MM.1S (cell line): ENCODE measurements around the gene DHX32.

Experiments
- DNase-seq: peaks from one replicate; pipeline ENCODE4 v3.0.0-alpha.2; 2015
- H2AFZ ChIP-seq: fragments of 300-600 bp; sonication (generic); 2 replicates; pipeline ENCODE4 v1.6.0; 2016; ENCODE audit warnings: antibody characterized with exemption, low read length
- H3F3A ChIP-seq: fragments of 300-600 bp; sonication (generic); 2 replicates; pipeline ENCODE4 v1.6.1; 2016; ENCODE audit warnings: mild to moderate bottlenecking, antibody characterized with exemption, low read length, moderate library complexity, mixed read lengths; ENCODE audit not compliant: insufficient read depth
- H3K27ac ChIP-seq: fragments of 300-600 bp; sonication (generic); 2 replicates; pipeline ENCODE4 v1.5.1; 2016; ENCODE audit warnings: mild to moderate bottlenecking, low read length
- H3K27me3 ChIP-seq: fragments of 300-600 bp; sonication (generic); replicated peaks from 2 replicates; pipeline ENCODE4 v1.6.0; 2016; ENCODE audit warnings: low read length; ENCODE audit not compliant: insufficient read depth
- H3K36me3 ChIP-seq: fragments of 300-600 bp; sonication (generic); replicated peaks from 2 replicates; pipeline ENCODE4 v1.6.1; 2016; ENCODE audit warnings: mild to moderate bottlenecking, low read length, mixed read lengths; ENCODE audit not compliant: insufficient read depth
- H3K4me1 ChIP-seq: fragments of 300-600 bp; sonication (generic); 2 replicates; pipeline ENCODE4 v1.6.1; 2016; ENCODE audit warnings: low read length, mixed read lengths
- H3K4me2 ChIP-seq: fragments of 300-600 bp; sonication (generic); 2 replicates; pipeline ENCODE4 v1.6.0; 2016; ENCODE audit warnings: low read depth, low read length
- H3K4me3 ChIP-seq: fragments of 300-600 bp; sonication (generic); 2 replicates; pipeline ENCODE4 v1.5.1; 2016; ENCODE audit warnings: low read length, mixed read lengths
- H3K79me2 ChIP-seq: fragments of 300-600 bp; sonication (generic); 2 replicates; pipeline ENCODE4 v1.6.1; 2016; ENCODE audit warnings: mixed run types, low read length, mixed read lengths
- H3K9ac ChIP-seq: fragments of 300-600 bp; sonication (generic); 2 replicates; pipeline ENCODE4 v1.6.1; 2016; ENCODE audit warnings: low read length, mixed read lengths
- H3K9me2 ChIP-seq: fragments of 300-600 bp; sonication (generic); replicated peaks from 2 replicates; pipeline ENCODE4 v1.6.1; 2016; ENCODE audit warnings: mild to moderate bottlenecking, low read length, mixed read lengths; ENCODE audit not compliant: insufficient read depth
- H3K9me3 ChIP-seq: fragments of 300-600 bp; sonication (generic); replicated peaks from 2 replicates; pipeline ENCODE4 v1.6.1; 2016; ENCODE audit warnings: mild to moderate bottlenecking, low read length, mixed read lengths; ENCODE audit not compliant: insufficient read depth
- H4K20me1 ChIP-seq: fragments of 300-600 bp; sonication (generic); 2 replicates; pipeline ENCODE4 v1.6.1; 2016; ENCODE audit warnings: mild to moderate bottlenecking, low read length, moderate library complexity, mixed read lengths; ENCODE audit not compliant: insufficient read depth
- EZH2 ChIP-seq: fragments of 300-600 bp; sonication (generic); optimal IDR thresholded peaks from 2 replicates; pipeline ENCODE3; 2017; ENCODE audit warnings: low read depth, mild to moderate bottlenecking, antibody characterized with exemption, low read length, mixed read lengths
- EZH2phosphoT487 ChIP-seq: fragments of 300-600 bp; sonication (generic); IDR thresholded peaks from 2 replicates; pipeline ENCODE4 v1.6.1; 2018; ENCODE audit warnings: antibody characterized with exemption, low read length
- TF ChIP-seq, protein P1 (sequence below): fragments of 300-600 bp; sonication (generic); IDR thresholded peaks from 2 replicates; pipeline ENCODE4 v1.5.1; 2016; ENCODE audit warnings: antibody characterized with exemption, low read length, mixed read lengths

DHX32 gene

DNA sequence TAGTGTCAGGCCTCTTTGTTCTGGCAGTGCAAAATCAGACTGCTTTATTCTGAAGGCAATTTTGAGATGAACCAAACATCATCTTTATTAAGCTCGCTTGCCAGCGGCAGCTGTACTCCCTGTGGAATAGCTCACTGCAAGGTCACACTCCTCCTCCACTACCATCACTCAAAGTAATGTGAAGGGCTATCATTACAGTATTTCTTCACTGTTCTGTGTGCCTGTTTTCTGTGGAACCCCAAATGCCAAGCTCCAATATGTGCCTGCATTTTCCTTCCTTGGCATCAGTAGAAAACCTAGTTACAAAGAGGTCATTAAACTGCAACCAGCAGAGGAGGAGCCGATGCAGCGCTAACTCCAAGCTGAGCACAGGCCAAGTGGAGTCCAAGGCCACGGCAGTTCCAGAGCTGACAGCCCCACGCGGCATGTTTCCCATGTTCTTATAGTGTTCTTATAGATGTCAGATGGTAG, 36.3 kb downstream of the DHX32 start:
- no peak for DNase-seq

DNA sequence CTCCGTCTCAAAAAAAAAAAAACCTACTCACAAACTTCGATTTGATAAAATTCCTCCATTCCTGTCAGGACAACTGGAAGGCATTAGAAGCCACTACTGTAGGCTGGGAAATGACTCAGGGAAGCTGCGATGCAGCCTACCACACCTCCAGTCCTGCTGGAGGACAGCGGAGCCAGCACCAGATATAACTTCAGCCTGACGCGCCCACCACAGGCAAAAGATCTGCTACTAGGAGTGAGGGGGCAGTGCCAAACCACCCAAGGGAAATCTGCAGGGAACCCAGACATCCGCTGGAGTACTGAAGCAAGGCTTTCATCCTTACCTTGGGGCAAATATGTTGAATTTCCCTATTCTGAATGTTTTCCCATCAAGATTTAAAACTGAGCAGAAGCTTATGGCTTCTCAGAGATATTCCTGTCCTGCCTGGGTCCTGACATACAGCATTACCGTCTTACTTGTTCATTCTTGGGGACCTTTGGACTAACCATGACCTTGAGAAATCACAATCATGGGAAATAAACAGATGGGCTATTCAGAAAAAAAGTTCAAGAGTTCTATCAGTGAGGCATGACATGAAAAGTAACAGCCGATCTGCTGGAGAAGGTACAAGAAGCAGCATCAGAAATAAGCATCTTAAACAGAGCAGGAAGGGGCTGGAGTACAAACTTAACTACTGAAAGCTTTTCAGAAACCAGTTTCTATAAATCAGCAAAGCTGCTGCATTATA, 37.3 kb downstream of the DHX32 start:
- no peaks in the 10 kb centered on the region for H3K27me3 ChIP-seq
- peaks cover 8% of the 10 kb centered on the region for H3K4me1 ChIP-seq
- H4K20me1 ChIP-seq, result no peaks in the 10 kb centered on the region
- no peaks in the 10 kb centered on the region for H3K9me2 ChIP-seq
- no peak overlapping the region for H2AFZ ChIP-seq
- no peaks in the 10 kb centered on the region for H3K79me2 ChIP-seq
- H3K27ac ChIP-seq, result no peak overlapping the region
- DNase-seq, result no peak
- no peaks in the 10 kb centered on the region for H3K36me3 ChIP-seq
- H3F3A ChIP-seq, result no peaks in the 10 kb centered on the region
- TF ChIP-seq EZH2 (no peak), EZH2phosphoT487 (no peak)
- TF ChIP-seq, protein P1, sequence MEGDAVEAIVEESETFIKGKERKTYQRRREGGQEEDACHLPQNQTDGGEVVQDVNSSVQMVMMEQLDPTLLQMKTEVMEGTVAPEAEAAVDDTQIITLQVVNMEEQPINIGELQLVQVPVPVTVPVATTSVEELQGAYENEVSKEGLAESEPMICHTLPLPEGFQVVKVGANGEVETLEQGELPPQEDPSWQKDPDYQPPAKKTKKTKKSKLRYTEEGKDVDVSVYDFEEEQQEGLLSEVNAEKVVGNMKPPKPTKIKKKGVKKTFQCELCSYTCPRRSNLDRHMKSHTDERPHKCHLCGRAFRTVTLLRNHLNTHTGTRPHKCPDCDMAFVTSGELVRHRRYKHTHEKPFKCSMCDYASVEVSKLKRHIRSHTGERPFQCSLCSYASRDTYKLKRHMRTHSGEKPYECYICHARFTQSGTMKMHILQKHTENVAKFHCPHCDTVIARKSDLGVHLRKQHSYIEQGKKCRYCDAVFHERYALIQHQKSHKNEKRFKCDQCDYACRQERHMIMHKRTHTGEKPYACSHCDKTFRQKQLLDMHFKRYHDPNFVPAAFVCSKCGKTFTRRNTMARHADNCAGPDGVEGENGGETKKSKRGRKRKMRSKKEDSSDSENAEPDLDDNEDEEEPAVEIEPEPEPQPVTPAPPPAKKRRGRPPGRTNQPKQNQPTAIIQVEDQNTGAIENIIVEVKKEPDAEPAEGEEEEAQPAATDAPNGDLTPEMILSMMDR, result no peak
- no peak overlapping the region for H3K4me2 ChIP-seq
- no peak overlapping the region for H3K4me3 ChIP-seq
- no peaks in the 10 kb centered on the region for H3K9me3 ChIP-seq
- no peak overlapping the region for H3K9ac ChIP-seq

More for the DNA sequence above, 36.3 kb downstream of the DHX32 start:
- Histone ChIP-seq H3K9me3 (no peaks in the 10 kb centered on the region), H3K79me2 (no peaks in the 10 kb centered on the region), H4K20me1 (no peaks in the 10 kb centered on the region), H3F3A (no peaks in the 10 kb centered on the region), H3K9ac (no peak overlapping the region), H3K9me2 (no peaks in the 10 kb centered on the region), H3K27ac (no peak overlapping the region), H3K36me3 (no peaks in the 10 kb centered on the region), H3K27me3 (no peaks in the 10 kb centered on the region), H3K4me2 (no peak overlapping the region), H2AFZ (no peak overlapping the region), H3K4me1 (peaks cover 8% of the 10 kb centered on the region), H3K4me3 (no peak overlapping the region)
- TF ChIP-seq, protein P1, result no peak
- no peak for TF ChIP-seq EZH2phosphoT487

DNA sequence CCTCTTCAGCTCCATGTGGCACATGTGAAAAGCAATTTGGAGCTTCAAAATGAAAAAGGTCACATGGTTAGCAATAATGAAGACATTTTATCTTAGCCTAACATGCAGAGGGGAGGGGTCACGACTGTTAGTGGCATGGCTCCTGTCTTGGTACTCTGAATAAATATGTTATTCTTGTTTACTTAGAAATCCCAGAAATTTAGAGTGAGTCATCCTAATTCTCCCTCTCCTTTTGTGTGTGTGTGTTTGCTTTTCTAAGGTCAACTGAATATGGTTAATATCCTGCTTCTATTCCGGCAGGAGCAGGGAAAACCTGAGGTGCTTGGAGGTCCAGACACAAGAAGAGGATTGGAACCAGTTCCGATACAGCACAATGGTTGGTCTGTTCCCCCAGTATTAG, 40.1 kb downstream of the DHX32 start:
- Histone ChIP-seq H4K20me1 (no peaks in the 10 kb centered on the region), H3K27ac (no peak overlapping the region)

More for the DNA sequence above, 40.1 kb downstream of the DHX32 start:
- H3K4me2 ChIP-seq, result no peak overlapping the region
- H3K4me3 ChIP-seq, result no peak overlapping the region
- no peaks in the 10 kb centered on the region for H3F3A ChIP-seq
- H3K9me3 ChIP-seq, result no peaks in the 10 kb centered on the region
- H3K36me3 ChIP-seq, result 0 out of 2 replicates have a peak, but pooled peaks cover 2% of the 10 kb centered on the region
- H3K9ac ChIP-seq, result no peak overlapping the region
- H3K9me2 ChIP-seq, result no peaks in the 10 kb centered on the region
- H3K79me2 ChIP-seq, result no peaks in the 10 kb centered on the region
- DNase-seq, result no peak
- no peaks in the 10 kb centered on the region for H3K27me3 ChIP-seq
- TF ChIP-seq EZH2phosphoT487 (no peak), EZH2 (no peak)
- TF ChIP-seq, protein P1, result no peak
- H2AFZ ChIP-seq, result no peak overlapping the region
- H3K4me1 ChIP-seq, result no peaks in the 10 kb centered on the region
